Mucosa of descending colon (tissue), 3 donors: ENCODE results near the gene ADAP1. TPM values are rescaled to one million over a fixed set of nuclear protein-coding genes. Genes with fewer than 3 reads are reported as not detected.

Experiments
- ATAC-seq: fragments of 200-7000 bp; cut with Tn5 transposase; one replicate; pipeline ENCODE4 v1.9.1; 2020; ENCODE audit warnings: mild to moderate bottlenecking, moderate library complexity
- DNase-seq, 3 donors: peaks; one replicate each; pipeline ENCODE4 v3.0.0-alpha.2; 2020
- H3K36me3 ChIP-seq: fragments of 200-600 bp; one replicate; pipeline ENCODE4 v1.8.0; 2021; ENCODE audit warnings: low read depth, mild to moderate bottlenecking
- H3K4me1 ChIP-seq: fragments of 200-600 bp; one replicate; pipeline ENCODE4 v1.8.0; 2021; ENCODE audit warnings: low read depth, mild to moderate bottlenecking
- H3K4me3 ChIP-seq: fragments of 200-600 bp; one replicate; pipeline ENCODE4 v1.8.0; 2021; ENCODE audit warnings: mild to moderate bottlenecking
- H3K9me3 ChIP-seq: fragments of 200-600 bp; one replicate; pipeline ENCODE4 v1.8.0; 2021; ENCODE audit warnings: mild to moderate bottlenecking
- CTCF ChIP-seq: fragments of 200-600 bp; IDR thresholded peaks from one replicate; pipeline ENCODE4 v1.8.0; 2022; ENCODE audit warnings: antibody characterized with exemption, mild to moderate bottlenecking
- intact Hi-C, 2 donors: fragments of 100-400 bp; cut with DNase I in 1 of 2; cut with micrococcal nuclease in 1 of 2; formaldehyde crosslinking; loops; one replicate each; pipeline versions ENCODE4 v1.11.0 to v1.11.1; 2022; cut with DNase I, micrococcal nuclease
- total RNA-seq, 3 donors: library from RNA; stranded (reverse); fragmentation: NEBNext Ultra II Directional in 2 of 3; extraction: Animal tissue kit (Norgen Biotek cat#: 25700) in 2 of 3; gene quantifications; one replicate each; pipeline versions ENCODE4 v1.2.1 to v1.2.4, GENCODE V29; 2021 to 2023
- donor health status: DM: no; HTN: no; CAD: no; lungs with moderate emphysema.
- donor health status: DM: no; HTN: no; CAD: no.
- donor health status: DM: no; HTN: yes; CAD: no.

ADAP1 gene
- total RNA-seq, 3 donors from 2014 or later = 80.7 to 153 (median 98.8) TPM

- ATAC-seq (no peak), DNase-seq (peak in 1 of 3 donors; percentile 15)
- no peaks in the 10 kb centered on the region for H3K36me3 ChIP-seq
- intact Hi-C loops = no loop called here
- no peak for TF ChIP-seq CTCF
- no peak overlapping the region for H3K4me3 ChIP-seq
- peaks cover 61% of the 10 kb centered on the region for H3K4me1 ChIP-seq
- no peaks in the 10 kb centered on the region for H3K9me3 ChIP-seq
Observed at GRCh38 chr7:921071-921461, 33.4 kb downstream of the ADAP1 start.

- ATAC-seq (peak; percentile 60), DNase-seq (peak; percentile 74 to 78 (median 75))
- Histone ChIP-seq H3K9me3 (no peaks in the 10 kb centered on the region), H3K4me3 (no peak overlapping the region), H3K36me3 (no peaks in the 10 kb centered on the region), H3K4me1 (peaks cover 60% of the 10 kb centered on the region)
- intact Hi-C loops = no loop called here
- no peak for TF ChIP-seq CTCF
Observed at GRCh38 chr7:920351-921070, 34.0 kb downstream of the ADAP1 start.

GRCh38 chr7:919924-920341 is 34.5 kb downstream of the ADAP1 start:
- H3K4me1 ChIP-seq = peaks cover 62% of the 10 kb centered on the region
- H3K4me3 ChIP-seq = no peak overlapping the region
- no peak for TF ChIP-seq CTCF
- intact Hi-C loops = no loop called here
- no peaks in the 10 kb centered on the region for H3K36me3 ChIP-seq
- ATAC-seq (peak; percentile 32), DNase-seq (peak; percentile 72 to 79 (median 78))
- H3K9me3 ChIP-seq = no peaks in the 10 kb centered on the region

- ATAC-seq (no peak), DNase-seq (peak; percentile 6 to 53 (median 36))
- no peak for TF ChIP-seq CTCF
- no peaks in the 10 kb centered on the region for H3K9me3 ChIP-seq
- no peaks in the 10 kb centered on the region for H3K36me3 ChIP-seq
- H3K4me3 ChIP-seq = no peak overlapping the region
- peaks cover 63% of the 10 kb centered on the region for H3K4me1 ChIP-seq
- intact Hi-C loops = no loop called here
Observed at GRCh38 chr7:919114-919442, 35.4 kb downstream of the ADAP1 start.

GRCh38 chr7:918441-919113 is 35.9 kb downstream of the ADAP1 start:
- intact Hi-C loops = no loop called here
- peaks cover 60% of the 10 kb centered on the region for H3K4me1 ChIP-seq
- TF ChIP-seq CTCF = no peak
- H3K36me3 ChIP-seq = no peaks in the 10 kb centered on the region
- no peak overlapping the region for H3K4me3 ChIP-seq
- no peak for ATAC-seq
- DNase-seq = peak; percentile 2 to 49 (median 40)
- no peaks in the 10 kb centered on the region for H3K9me3 ChIP-seq
